Stimulated activated CD4-positive, alpha-beta T cell treated with anti-CD3 and anti-CD28 coated beads, Interleukin-2, amount 100 ng/mL, for 4 hours (primary cell): ENCODE data around the gene EDN3.
"Not testable (repeated sequence)": the region's sequence is repeated elsewhere in the genome, so short reads cannot be mapped to it uniquely, and the experiment has no call there.

Experiments
- DNase-seq: peaks from one replicate; pipeline ENCODE4 v3.0.0-alpha.2; 2020; ENCODE audit warnings: low read depth

EDN3 gene

DNA sequence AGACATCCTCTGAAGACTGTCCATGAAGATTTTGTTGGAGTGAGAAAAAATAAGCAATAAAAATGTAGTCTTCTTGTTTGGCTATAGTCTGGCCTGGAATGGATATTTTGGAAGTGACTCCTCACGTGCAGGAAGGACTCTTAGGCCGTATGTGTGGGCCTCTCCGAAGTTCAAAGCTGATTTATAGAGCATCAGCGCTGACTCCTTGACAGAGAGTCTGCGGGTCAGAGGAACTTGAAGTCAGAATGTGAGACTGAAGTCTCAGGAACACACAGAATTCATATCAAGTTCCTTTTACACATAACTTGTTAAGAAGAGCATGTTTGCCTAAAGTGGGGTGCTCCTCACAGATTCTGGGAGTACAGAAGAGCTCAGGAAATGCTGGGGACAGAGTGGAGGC, 36.1 kb downstream of the EDN3 start:
- DNase-seq, result no peak

DNA sequence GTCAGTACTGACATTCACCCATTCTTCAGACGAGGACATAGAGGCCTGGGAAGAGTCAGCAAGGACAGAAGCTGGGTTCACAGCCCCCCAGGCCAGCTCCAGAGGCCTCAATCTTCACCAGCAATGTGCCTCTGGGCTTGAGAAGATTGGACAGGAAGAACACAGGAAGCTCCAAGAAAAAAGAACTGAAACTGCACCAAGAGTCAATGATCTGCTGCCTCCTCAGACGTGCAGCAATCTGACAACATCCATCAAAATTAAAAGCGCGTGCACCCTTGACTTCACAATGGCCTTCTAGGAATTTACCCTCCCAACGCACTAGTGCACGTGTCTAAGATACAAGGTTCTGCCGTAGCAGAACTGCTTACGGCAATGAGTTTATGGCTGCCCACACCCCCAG, 38.0 kb downstream of the EDN3 start:
- not testable (repeated sequence) for DNase-seq

DNA sequence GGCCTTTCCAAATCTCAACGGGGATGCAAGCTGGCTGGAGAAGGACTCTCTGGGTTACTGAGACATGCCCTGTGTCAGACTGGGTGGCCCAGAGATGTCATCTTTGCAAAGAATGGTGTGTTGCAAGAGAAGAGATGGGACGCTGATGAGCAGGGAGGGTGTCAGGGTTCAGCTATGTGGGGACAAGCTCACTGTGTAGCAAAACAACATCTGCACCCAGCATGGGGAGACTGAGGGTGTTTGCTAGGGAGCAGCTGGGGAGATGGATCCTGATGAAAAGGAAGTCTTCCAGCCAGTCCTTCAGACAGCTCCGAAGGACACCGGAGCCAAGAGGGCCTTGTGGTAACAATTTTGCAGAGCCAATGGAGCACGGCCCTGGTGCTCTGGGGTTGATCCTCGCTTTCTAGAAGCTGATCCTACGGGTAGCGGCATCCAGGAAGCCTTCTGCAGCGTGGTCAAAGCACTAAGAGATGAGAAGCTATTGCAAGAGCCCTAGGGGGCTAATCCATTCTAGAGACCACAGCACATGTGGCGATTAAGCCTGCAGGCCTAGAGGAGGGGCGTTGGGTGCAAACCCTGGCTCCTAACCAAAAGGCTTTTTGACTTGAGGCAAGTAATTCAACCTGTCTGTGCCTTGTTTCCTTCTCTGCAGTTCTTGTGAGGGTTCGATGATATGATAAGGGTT, 39.9 kb downstream of the EDN3 start:
- DNase-seq, result no peak

DNA sequence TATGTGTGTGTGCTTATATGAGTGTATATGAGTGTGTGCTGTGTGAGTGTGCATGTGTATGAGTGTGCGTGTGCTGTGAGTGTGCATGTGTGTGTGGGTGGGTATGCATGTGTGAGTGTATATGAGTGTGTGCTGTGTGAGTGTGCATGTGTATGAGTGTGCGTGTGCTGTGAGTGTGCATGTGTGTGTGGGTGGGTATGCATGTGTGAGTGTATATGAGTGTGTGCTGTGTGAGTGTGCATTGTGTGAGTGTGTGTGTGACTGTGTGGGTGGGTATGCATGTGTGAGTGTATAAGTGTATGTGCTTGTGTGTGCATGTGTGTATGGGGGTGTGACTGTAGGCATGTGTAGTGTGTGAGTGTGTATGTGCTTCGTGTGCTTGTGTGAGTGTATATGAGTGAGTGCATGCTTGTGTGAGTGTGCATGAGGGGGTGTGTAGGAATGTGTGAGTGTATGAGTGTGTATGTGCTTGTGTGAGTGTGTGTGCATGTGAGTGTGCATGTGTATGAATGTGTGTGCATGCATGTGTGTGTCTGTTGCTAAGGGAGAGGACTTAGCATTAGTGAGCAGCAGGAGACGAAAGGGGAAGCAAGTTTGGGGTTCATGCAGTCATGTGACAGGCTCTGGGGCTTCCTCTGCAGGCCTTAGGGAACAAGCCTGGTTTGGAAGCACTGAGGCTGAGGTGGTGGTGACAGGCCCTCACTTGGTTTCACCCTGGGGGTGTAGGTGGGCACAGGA, 41.0 kb downstream of the EDN3 start:
- DNase-seq, result not testable (repeated sequence)

DNA sequence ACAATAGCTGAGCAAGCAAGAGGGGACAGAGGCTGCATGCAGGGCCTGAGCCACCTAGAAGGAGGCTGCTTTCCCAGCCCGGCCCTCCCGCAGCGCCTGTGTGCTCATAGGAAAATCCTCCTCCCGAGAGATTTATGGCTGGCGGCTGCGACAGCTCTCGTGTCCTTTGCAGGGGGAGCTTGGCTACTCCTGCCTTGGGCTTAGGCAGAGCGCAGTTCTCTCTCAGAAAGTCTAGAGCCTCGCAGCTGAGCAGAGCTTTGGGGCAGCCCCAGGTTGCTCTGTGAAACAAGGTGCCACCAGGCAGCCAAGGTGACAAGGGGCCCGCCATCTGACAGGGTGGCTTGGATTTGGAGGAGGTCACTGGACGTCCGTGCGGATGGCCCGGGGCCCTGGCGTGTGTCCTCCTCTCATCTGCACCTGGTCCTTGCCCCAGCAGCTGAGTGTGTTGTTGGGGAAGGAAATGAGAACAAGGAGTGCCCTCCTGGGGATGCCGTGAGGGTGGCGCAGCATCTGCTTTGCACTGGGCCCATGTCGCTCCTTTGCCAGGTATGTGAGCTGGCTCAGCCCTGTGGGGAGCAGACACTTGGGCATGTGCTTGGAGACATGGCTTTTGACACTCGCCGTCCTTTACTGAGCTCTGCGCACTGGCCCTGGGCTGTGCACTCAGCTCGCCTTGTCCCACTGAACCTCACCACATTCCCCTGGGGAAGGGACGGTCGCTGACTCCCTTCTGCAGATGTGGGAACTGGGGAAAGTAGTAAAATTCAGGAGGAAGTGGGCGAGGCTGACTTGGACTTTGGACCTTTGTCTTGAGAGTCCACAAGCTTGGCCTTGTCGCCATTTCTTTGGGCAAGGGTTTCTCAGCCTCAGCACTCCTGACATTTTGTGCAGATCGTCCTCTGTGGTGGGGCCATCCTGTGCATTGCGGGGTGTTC, 41.9 kb downstream of the EDN3 start:
- DNase-seq, result no peak

DNA sequence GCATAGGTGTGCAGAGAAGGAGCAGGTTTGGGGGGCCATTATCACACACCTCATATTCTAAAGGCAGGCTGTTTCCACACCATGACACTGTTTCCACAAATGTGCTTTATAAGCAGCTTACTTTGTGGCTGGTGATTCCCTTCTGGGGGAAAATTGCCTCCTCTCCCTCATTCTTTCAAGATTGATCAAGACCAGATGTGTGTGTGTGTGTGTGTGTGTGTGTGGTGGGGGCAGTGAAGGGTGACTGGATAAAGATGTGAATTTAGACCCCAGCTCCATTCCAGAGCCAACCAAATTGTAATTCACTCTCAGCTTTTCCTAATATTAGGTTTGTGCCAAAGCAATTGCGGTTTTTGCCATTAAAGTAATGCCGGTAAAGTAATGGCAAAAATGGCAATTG, 45.6 kb downstream of the EDN3 start:
- DNase-seq, result no peak

DNA sequence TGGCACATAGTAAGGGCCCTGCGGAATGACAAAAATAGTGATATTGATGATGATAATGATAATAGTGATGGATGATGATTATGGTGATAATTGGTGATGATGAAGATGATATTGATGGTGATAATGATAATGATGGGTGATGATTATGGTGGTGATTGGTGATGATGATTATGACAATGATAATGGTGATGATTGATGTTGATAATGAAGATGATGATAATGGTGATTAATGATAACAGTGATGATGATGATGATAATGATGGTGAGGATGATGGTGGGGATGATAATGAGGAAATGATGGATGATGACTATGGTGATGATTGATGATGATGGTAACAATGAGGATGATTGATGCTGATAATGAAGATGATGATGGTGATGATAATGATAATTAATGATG, 48.9 kb downstream of the EDN3 start:
- DNase-seq, result no peak

DNA sequence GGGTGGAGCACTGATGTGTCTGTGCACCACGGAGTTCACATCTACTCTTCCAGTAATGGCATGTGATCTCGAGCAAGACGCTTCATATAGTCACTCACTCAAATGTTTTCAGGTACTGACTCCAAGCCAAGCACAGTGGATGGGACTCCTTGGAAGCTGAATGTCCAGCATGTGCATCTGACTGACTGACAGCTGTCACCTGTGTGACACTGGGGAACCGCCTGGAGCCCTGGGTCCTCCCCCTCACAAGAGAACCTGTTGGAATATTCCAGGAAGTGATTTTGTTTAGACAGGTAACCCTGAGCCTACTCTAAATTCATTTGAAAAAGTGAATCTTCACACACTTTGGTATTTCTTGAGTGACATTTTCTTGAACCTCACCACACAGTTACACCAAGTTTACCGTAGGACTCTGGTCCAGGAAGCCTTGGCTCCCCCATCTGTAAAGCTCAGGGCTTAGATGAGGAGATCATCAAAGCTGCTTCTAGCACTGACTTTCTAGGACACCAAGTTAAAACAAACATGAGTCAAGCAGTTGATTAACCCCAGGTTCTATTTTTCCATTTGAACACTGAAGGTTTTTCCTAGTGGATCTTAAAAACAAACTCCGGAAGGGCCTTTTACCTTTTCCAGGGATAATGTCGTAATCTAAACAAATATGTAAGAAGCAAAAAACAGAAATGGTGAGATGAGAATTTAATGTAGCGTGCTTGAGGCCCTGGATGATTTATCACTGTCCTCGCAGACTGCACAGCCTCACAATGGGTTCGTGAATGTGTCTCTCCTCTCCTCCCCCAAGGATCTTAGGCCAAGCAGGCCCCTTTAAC, 50.1 kb downstream of the EDN3 start:
- DNase-seq, result no peak

DNA sequence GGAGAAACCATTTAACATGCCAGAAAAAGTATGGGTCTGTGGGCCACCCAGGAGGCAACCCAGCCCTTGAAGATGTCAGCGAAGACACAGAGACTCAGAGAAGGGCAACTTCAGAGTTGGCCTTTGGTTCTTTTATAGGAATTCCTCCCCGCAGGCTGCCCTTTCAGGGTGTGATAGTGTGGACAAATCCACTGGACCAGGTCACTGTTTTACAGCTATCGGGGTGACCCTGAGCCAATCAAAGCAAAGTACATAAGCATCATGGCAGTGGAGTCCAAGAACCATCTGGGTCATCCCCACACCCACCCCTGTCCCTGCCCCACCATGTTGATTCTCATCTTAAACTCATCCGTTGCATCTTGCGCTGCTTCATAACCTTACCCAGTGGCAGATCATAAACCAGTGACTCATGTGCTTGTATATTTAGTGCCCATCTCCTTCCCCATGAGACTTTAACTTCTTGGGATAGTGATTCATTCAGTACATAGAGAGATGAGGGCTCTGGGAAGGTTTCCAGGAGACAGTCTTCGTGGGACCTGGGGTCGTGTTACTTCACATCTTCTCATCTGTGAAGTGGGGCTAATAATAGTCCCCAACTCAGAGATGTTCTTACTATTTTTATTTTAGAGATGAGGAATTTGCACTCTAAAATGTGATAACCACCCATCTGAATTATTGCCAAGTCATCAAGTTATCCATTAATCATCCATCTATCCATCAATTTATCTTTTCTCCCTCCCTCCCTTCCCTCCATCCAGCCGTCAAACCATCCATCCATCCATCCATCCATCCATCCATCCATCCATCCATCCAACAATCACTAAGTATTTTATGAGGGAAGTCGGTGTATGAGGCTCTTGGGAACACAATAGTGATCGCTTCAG, 51.0 kb downstream of the EDN3 start:
- DNase-seq, result no peak

DNA sequence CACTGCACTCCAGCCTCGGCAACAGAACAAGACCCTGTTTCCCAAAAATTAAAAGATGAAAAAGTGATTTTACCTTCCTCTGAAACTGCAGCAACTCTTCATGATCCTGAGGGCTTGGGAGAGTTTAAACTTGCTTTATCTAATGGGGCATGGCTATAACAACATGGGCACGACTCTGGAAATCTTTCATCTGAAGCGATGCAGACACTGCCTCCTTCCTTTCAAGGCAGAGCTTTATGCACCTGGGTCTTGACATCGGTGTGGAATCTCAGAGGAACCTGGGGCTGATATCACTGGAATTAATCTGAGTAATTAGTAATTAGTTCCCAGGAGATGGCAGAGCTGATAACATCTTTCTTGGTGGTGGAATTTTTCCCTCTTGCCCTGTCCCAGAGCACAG, 52.1 kb downstream of the EDN3 start:
- DNase-seq, result no peak

DNA sequence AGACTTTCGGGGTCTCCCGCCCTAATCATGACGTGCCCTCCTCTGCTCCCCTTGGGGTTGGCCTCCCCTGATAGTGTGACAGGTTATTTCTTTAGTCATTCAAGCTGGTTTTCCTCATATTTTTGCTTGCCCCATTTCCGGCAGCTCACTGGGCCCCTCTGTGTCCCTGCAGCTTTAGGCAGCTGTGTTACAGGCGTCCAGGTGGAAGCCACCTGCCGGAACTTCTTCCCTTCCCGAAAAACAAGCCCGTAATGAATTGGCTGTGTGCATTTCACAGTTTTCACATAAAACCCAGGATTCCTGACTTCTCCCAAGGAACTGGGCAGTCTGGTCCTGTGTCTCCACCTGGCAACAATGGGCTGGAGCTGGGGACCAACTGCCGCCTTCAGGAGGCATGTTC, 52.6 kb downstream of the EDN3 start:
- DNase-seq, result no peak

DNA sequence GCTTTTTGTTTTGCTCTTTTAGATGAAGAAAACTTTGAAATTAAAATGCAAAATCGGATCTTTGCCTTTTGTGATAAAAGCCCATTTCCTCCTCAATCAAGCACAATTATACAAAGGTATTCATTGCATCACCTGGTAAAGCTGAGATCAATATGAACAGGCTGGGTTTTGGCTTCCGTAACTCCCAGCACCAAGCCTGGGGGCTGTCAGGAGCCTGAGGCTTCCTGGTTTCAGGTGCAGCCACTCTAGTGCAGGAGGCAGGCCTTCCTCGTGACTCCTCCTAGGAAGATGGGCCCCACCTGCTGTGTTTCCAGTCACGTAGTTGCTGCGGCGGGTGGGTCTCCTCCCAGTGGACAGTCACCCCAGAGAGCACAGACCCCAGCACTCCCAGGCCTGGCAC, 54.0 kb downstream of the EDN3 start:
- no peak for DNase-seq

DNA sequence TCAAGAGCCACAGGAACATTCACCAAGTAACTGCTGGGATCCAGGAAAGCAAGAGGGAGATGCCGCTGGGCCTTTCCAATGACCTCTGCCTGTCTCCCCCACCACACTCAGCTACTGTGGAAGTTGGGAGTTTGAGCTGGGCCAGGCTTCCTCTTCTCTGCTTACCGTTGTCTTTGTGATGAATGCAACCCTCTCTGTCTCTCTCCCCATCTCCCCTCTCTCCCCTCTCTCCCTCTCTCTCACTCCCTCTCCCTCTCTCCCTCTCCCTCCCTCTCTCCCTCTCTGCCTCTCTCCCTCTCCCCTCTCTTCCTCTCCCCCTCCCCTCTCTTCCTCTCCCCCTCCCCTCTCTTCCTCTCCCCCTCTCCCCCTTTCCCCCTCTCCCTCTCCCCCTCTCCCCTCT, 54.8 kb downstream of the EDN3 start:
- no peak for DNase-seq

DNA sequence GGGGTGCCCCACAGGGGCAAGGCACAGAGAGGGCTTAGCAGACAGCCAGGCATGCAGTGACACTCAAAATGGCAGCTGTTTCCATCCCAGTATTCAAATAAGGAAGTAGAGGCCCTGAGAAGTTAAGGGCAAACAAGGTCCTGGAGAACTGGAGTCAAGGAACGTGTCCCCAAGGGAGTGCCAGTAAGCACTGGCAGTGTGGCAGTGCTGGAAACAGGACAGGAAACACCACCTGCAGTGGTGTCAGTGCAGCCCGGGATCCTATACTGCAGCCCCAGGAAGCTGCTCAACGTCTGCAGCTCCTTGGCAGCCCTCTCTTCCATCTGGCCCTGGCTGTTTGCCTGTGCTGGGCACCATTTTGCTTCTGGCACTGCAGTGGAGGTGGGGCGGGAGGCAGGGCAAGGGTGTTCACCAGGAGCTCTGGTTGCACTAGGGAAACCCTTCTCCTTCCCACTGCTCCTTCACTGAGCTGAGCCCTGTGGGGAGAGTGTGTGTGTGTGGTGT, 56.3 kb downstream of the EDN3 start:
- DNase-seq, result no peak

DNA sequence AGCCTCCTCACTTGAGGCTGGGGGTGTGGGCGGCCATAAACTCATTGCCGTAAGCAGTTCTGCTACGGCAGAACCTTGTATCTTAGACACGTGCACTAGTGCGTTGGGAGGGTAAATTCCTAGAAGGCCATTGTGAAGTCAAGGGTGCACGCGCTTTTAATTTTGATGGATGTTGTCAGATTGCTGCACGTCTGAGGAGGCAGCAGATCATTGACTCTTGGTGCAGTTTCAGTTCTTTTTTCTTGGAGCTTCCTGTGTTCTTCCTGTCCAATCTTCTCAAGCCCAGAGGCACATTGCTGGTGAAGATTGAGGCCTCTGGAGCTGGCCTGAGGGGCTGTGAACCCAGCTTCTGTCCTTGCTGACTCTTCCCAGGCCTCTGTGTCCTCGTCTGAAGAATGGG, 58.4 kb downstream of the EDN3 start:
- DNase-seq, result not testable (repeated sequence)

DNA sequence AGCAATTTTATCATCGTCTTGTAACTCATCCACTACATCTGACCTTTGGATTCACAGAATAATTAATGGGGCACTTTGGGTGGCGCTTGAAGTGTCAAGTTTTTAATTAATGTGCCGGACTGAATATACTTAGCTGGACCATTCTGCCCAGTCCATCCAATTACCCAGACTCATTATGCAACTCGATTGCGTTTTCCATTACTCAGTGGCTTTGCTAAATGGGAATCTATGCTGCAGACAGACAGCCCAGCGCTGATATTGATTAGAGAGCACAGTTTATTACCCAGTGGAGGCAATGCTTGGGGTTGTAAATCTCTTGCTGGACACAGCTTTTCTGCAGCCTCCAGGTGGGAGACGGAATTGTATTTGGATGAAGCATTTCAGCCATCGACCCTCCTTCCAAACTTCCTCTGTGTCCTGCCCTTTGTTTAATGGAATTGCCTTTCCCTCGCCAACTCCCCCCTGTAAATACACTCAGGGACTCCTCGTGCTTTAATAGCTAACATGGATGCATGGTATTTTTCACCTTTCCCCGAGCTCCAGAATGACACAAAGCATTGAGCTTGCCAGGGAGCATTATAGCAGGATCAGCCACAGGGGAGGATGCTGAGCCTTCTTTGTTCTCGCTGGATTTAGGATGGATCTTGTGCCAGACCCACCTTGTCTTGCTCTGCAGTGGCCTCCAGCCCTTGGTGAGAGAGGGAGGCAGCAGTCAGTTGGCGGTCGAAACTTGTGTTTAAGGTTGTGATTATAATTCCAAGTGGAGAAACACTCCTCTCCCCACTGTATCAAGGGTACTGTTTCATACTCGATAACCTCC, 59.7 kb downstream of the EDN3 start:
- DNase-seq, result no peak

DNA sequence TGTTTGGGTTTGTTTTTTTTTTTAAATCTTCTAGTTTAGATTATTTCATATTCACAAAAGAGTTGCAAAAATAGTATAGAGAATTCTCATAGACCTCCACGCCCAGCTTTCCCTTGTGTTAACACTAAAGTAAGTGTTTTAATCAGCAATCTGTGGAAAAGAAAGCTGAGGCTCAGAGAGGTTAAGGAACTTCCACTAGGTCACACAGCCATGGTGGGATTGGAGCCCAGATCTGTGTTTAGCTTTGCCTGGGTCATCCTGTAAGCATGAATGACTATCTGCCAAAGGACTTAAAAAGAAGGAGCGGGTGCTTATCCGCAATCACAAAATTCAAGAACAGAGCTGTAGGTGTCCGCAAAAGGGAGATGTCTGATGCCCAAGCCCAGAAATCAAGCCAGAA, 60.5 kb downstream of the EDN3 start:
- DNase-seq, result no peak

DNA sequence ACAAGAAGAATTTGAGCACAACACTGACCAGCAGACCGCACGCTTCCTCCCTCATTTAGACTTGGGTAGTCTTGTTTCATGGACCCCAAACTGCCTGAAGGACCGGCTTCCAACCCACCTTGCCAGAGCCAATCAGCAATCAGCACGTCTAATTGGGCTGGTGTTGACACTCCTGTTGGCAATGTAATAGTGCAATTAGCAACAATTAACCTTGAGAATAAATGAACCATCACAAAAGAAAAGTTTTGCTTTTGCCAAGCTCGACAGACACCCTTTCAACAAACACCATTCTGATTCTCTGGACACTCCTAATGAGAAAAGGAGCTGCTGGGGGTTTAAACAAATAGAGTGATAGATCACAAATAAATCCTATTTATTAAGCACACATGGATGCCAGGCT, 61.0 kb downstream of the EDN3 start:
- DNase-seq, result no peak

DNA sequence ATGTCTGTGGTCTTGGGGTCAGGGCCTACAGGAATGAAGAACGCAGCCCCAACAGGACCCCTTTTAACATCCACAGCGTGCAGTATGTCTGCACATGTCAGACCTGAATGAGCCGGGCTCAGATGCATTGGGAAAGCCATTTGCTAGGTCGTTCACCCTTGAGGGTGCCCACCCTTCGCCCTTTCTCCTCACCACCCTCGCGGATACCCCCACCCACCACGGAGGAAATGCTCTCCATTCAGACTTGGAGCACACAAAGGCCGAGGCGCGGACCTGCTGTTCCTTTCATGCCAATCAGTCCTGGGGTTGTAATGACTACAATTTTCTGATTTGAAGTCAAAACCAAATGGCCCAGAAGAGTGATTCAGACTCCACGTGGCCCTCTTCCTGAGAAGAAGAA, 62.7 kb downstream of the EDN3 start:
- DNase-seq, result no peak

DNA sequence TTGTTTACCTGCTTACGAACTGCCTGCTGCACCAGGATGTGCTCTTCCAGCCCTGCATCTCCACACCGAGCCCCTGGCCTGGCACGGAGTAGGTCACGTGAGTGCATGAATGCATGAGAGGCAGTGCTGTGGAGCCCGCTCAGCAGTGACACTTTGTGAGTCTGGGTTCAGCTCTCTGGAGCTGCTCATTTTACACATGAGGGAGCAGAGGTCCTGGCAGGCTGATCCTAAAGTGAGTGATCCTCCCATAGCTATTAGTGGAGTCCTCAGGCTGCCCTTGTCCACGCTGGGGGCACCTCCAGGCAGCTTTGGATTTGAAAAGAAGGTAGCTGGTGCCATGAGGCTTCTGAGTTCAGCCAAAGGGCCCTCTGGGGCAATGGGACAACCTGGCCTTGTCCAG, 64.2 kb downstream of the EDN3 start:
- DNase-seq, result no peak
